A673 (cell line): Measurements from ENCODE around the gene IGSF21.

Experiments used
- CTCF ChIP-seq: fragments of 300-800, 200-600 bp; sonication (generic); conservative IDR thresholded peaks from 2 replicates; pipeline ENCODE4 v1.5.1; 2017; ENCODE audit warnings: low read depth, mild to moderate bottlenecking, antibody characterized with exemption, low read length, moderate library complexity, mixed read lengths
- EZH2 ChIP-seq: fragments of 200-600 bp; sonication (generic); IDR thresholded peaks from 2 replicates; pipeline ENCODE4 v1.6.1; 2017; ENCODE audit warnings: borderline replicate concordance, low read depth, mild to moderate bottlenecking, mixed read lengths, antibody characterized with exemption, low read length; ENCODE audit not compliant: poor library complexity, severe bottlenecking

GRCh38 chr1:18118078-18118477 lies 10.5 kb downstream of the IGSF21 start:
- no peak for TF ChIP-seq CTCF
- TF ChIP-seq EZH2: no peak
